ENCODE results near the gene LRCH4.

Gene LRCH4, protein sequence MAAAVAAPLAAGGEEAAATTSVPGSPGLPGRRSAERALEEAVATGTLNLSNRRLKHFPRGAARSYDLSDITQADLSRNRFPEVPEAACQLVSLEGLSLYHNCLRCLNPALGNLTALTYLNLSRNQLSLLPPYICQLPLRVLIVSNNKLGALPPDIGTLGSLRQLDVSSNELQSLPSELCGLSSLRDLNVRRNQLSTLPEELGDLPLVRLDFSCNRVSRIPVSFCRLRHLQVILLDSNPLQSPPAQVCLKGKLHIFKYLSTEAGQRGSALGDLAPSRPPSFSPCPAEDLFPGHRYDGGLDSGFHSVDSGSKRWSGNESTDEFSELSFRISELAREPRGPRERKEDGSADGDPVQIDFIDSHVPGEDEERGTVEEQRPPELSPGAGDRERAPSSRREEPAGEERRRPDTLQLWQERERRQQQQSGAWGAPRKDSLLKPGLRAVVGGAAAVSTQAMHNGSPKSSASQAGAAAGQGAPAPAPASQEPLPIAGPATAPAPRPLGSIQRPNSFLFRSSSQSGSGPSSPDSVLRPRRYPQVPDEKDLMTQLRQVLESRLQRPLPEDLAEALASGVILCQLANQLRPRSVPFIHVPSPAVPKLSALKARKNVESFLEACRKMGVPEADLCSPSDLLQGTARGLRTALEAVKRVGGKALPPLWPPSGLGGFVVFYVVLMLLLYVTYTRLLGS
- total RNA-seq = 35.7 to 61.9 (median 48.9) reads per million in 4 experiments

- peak; percentile 61 for DNase-seq
Observed at GRCh38 chr7:100585511-100586265, at the start of gene LRCH4. TSS of gene LRCH4 (minus strand) at chr7:100586129. CDS start at chr7:100586100, 29 bp downstream.

DNA sequence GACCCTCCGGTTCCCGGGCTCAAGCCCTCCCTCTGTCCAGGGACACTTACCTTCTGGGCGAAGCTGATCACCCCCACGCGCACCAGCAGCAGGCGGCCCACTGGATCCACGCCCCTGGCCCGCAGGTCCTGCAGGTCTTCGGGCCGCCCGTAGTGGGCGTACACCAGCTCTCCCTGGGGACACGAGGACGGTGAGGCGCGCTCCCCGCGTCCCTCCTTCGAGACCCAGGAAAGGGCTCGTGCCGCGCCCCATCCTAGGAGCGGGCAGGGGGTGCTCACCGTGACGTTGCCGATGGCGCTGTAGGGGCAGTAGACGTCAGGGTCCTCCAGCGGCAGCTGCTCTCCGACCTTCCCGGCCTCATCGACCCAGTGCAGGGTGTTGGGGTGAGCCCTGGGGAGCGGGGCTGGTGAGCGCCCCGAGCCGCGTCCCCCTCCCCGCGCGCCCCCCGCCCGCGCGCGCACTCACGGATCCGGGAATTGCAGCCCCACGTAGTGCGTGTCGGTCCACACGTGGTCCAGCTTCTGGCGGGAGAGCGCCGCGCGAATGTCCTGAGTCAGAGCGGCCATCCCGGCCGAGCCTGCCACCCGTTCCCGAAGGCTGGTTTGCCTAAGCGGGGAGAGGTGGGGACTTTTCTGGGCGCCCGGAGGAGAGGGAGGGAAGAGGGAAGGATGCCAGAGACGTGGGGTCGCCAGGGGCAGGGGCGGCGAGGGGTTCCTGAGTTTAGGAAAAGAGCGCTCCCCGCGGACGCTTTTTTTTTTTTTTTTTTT, 47.2 kb upstream of the LRCH4 start:
- peak; percentile 31 for DNase-seq

- no peak for DNase-seq
Observed at GRCh38 chr7:100630066-100630465, 44.1 kb upstream of the LRCH4 start.

- no peak for DNase-seq
Observed at GRCh38 chr7:100629117-100629716, 43.3 kb upstream of the LRCH4 start.

GRCh38 chr7:100627238-100627549, 41.3 kb upstream of the LRCH4 start:
- no peak for DNase-seq

- peak; percentile 86 for DNase-seq
Observed at GRCh38 chr7:100626530-100627237, 40.8 kb upstream of the LRCH4 start.

DNA sequence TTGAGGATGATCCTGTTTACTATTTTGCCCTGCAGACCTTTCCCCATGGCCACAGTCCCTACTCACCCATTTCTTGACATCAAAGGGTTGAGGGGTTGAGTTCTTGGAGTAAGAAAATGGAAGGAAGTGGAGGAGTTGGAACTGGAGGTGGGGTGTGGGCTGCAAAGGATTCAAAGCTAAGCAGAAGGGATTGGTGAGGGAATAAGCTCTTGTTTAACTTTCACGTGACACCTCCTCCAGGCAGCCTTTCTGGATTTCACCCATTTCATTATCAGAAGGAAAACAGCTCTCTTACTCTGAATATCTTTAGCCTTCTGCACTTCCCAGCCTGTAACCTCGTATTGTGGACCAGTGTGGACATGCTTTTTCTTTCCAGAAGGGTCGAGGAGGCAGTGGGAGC, 40.1 kb upstream of the LRCH4 start:
- DNase-seq = no peak

GRCh38 chr7:100623951-100624824, 38.3 kb upstream of the LRCH4 start:
- DNase-seq = no peak

DNA sequence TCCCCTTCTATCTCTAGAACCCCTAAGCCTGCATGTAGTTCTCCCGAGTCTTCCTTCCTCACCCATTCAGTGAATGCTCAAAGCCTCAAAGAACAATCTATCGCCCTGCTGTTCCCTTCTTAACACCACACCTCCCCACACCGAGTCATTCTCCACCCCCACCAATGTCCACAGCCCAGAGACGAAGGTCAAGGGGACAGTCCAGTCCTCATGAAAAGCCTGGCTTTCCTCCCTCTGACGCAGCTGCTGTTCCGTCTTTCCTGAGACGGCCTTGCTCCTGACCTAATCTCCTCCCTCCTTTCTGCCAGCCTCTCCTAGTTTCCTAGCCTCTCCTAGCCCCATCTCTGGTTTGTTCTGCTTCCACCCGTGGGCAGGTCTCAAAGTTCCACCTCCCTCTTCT, 35.6 kb upstream of the LRCH4 start:
- DNase-seq = no peak

DNA sequence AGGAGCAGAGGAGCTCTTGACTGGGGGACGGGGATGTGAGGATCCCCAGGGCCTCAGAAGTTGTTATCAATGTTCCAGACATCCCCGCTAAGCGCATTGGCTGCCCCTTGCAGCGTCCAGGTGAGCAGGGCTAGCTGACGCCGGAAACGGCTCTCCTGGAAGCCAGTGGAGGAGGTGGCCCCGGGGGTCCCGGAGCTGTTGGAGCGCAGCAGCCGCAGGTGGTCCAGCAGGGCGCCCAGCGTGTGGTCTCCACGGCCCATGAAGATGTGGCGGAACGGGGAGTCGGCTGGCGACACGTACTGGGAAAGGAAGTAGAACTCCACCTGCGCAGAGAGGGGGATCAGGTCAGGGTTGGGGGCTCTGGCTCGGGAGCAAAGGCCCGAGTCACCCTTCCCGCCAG, 34.9 kb upstream of the LRCH4 start:
- no peak for DNase-seq

GRCh38 chr7:100620239-100620638, 34.3 kb upstream of the LRCH4 start:
- DNase-seq = no peak

GRCh38 chr7:100614308-100614861, 28.5 kb upstream of the LRCH4 start:
- no peak for DNase-seq

GRCh38 chr7:100613412-100614175, 27.7 kb upstream of the LRCH4 start:
- DNase-seq = no peak

- DNase-seq = no peak
Observed at GRCh38 chr7:100612730-100613390, 26.9 kb upstream of the LRCH4 start.

- peak; percentile 94 for DNase-seq
Observed at GRCh38 chr7:100611983-100612729, 26.2 kb upstream of the LRCH4 start, which contains the start of gene MOSPD3. TSS of gene MOSPD3 (plus strand) at chr7:100612540. CDS start at chr7:100612792, 252 bp downstream.

GRCh38 chr7:100609958-100610357, 24.0 kb upstream of the LRCH4 start:
- DNase-seq = no peak

- no peak for DNase-seq
Observed at GRCh38 chr7:100607111-100607510, 21.2 kb upstream of the LRCH4 start.

DNA sequence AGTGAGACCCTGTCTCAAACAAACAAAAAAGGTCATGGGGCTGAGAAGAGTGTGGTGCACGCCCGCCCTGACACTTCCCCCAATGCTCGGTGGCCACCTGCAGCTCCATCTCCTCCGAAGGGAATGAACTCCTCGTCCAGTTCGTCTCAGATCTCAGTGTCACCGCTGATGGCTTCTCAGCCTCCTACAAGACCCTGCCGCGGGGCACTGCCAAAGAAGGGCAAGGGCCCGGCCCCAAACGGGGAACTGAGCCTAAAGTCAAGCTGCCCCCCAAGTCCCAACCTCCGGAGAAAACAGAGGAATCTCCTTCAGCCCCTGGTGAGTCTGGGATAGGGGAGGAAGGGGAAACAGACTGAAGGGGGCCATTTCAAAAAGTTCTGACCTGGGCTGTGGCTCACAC, 20.4 kb upstream of the LRCH4 start:
- DNase-seq = no peak
